ENCODE measurements around the gene XXYLT1. TPM values are rescaled to one million over a fixed set of nuclear protein-coding genes. Genes with fewer than 3 reads are reported as not detected.
A peak's percentile ranks its signal among the peaks of the same experiment; 100 is the strongest.

XXYLT1 gene
- total RNA-seq, 1 donor = 32.8 TPM

DNA sequence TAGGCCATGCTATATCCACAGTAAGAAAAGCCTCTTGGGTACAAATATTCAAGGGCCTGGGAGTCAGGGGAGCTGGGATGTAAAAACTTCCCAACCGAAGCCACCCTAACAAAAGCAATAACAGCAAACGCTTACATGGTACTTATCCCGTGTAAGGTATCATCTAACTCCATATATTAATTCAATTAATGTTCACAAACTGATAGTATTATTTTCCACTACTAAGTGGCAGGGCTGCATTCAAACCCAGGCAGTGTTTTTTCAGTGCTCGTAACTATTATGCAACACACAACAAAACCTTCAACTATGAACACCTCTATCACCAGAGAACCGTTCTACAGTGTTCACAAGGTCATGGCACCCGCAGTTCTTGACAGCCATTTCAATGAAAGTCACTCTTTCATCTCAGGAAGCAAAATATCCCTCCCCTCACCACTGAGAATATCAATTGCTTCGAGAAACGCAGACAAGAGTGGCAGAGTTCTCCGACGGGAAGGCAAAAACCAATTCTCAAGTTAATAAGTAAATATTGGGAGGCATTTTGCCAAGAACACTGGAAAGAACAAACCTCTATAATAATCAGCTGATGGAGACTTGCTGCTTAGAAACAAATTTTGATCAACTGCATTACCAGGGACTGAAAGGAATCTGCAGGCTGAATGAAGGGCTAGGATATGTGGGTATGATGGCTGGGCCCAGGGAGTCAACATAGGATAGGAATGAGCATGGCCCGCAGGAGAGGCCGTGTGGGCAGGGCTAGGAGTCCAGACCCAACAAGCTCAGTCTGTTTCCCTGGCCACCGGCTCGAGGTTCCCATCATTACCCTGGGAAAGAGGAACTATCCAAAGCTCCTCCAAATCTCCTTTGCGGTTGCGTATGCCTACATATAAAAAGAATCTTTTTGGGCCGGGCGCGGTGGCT, 72.3 kb downstream of the XXYLT1 start:
- DNase-seq (ENCODE audit: low read depth) = no peak
- TF ChIP-seq, protein P1, sequence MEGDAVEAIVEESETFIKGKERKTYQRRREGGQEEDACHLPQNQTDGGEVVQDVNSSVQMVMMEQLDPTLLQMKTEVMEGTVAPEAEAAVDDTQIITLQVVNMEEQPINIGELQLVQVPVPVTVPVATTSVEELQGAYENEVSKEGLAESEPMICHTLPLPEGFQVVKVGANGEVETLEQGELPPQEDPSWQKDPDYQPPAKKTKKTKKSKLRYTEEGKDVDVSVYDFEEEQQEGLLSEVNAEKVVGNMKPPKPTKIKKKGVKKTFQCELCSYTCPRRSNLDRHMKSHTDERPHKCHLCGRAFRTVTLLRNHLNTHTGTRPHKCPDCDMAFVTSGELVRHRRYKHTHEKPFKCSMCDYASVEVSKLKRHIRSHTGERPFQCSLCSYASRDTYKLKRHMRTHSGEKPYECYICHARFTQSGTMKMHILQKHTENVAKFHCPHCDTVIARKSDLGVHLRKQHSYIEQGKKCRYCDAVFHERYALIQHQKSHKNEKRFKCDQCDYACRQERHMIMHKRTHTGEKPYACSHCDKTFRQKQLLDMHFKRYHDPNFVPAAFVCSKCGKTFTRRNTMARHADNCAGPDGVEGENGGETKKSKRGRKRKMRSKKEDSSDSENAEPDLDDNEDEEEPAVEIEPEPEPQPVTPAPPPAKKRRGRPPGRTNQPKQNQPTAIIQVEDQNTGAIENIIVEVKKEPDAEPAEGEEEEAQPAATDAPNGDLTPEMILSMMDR (IDR thresholded peaks at IDR 0.05; ENCODE audit: insufficient read depth, low read depth, low read length) = no peak
- H3K4me3 ChIP-seq (ENCODE audit: low read depth, low read length) = no peak overlapping the region

DNA sequence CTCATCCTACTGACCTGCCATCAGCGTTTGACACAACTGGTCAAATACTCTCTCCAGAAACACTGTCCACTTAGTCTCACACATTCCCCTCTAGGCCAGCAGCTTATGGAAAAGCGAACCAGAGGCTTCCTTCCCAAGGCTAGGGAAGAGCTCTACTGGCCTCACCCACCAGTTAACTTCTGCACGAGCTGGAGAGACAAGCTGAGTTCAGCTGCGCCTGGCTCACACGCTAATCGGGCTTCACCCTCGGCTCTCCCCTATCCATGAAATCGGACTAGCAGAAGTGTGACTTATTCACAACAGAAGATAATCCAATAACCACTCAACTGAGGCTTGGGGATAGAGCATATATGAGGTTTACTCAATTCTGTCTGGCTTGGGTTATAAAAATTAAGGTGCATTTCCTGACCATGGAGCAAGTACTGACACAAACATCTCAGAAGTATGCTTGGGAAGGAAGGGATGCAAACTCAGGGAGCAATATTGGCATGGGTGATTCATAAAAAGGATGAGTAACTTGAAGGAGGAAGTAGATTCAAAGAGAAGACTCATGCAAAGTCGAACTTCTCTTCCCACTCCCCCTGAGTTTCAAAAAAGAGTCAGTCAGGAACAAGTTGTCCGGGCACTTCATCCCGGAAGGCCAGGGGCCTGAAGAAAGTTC, 73.1 kb downstream of the XXYLT1 start:
- H3K4me3 ChIP-seq (ENCODE audit: low read depth, low read length) = no peak overlapping the region
- DNase-seq (ENCODE audit: low read depth) = peak; percentile 48
- TF ChIP-seq, protein P1 (IDR thresholded peaks at IDR 0.05; ENCODE audit: insufficient read depth, low read depth, low read length) = no peak

DNA sequence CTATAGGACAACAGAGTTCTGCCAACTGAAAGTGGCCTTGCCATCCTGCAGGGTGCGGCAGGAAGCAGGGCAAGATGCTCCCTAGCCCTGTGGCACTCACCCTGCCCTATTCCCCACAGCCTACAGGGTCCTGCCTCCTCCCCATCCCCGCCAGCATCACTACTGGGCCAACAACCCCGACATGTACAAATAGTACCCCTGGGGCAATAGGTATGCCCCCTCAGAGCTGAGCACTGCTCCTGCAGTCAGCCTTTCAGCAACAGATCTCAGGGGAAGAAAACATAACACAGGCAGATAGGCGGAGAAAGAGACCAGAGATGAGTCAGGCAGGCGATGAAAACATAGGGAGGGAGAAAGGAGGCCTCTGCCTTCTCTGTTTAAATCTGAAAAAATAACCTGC, 74.7 kb downstream of the XXYLT1 start:
- H3K4me3 ChIP-seq (ENCODE audit: low read depth, low read length) = no peak overlapping the region
- TF ChIP-seq, protein P1 (IDR thresholded peaks at IDR 0.05; ENCODE audit: insufficient read depth, low read depth, low read length) = no peak
- peak; percentile 52 for DNase-seq (ENCODE audit: low read depth)

DNA sequence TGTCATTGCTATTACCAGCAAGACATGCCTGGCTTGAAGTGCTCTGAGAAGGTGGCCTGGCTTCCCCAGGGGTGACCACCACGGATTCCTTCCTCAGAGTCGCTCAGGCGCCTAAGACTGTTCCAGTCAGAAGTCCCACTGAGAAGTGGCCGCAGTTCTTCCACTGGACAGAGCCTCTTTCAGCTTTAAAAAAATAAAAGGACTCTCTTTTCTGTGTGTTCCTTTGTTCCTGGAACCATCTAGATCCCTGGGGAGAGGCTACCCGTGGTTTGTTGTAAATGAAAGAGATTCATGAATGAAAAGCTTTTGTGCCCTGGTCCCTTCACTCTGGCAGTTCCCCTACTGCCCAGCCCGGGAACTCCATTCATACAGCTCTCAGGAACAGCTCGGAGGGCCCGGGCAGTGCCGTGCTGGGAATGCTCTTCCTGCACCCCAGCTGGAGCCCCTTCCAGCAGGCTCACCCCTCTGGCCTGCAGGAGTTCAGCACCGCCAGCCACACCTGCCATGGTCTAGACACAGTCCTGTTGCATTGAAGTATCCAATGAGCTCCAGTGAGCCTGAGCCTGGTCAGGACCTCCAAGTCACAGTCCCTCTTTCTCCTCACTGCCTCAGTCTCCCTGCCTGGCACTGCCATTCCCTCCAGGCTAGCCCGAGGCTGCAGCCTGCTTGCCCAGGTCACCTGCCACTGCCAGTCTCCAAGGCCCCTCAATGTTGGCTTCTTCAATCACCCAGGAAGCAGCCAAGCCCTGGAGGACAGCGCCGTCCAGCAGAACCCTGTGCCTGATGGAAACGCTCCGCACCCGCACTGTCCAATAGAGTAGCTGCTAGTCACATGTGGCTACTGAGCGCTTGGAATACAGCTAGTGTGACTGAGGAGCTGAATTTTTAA, 75.4 kb downstream of the XXYLT1 start:
- H3K4me3 ChIP-seq (ENCODE audit: low read depth, low read length) = no peak overlapping the region
- TF ChIP-seq, protein P1 (IDR thresholded peaks at IDR 0.05; ENCODE audit: insufficient read depth, low read depth, low read length) = no peak
- DNase-seq (ENCODE audit: low read depth) = no peak

DNA sequence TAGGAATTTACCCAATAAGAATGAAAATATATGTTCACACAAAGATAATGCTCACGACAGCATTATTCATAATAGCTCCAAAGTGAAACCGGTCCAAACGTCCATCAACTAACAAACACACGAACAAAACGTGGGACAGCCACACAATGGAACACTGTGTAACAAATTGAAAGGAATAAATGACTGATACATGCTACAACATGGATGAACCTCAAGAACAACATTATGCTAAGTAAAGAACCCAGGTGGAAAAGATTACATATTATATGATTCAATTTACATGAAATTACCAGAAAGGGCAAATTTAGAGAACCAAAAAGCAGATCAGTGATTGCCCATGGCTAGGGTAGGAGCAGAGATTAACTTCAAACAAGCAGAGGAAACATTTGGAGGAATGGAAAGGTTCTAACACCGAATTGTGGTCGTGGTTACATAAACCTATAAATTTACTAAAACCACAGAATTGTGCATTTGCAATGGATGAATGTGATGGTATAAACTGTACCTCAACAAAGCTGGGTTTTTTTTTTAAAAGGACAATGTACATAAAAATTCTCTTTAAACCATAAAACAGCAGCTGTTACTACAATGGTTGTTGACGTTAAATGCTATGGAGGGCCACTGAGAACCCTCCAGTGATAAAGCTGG, 76.3 kb downstream of the XXYLT1 start:
- peak; percentile 53 for DNase-seq (ENCODE audit: low read depth)

More for the DNA sequence above, 76.3 kb downstream of the XXYLT1 start:
- TF ChIP-seq, protein P1 (IDR thresholded peaks at IDR 0.05; ENCODE audit: insufficient read depth, low read depth, low read length) = no peak
- no peak overlapping the region for H3K4me3 ChIP-seq (ENCODE audit: low read depth, low read length)

Measured in fibroblast of villous mesenchyme (primary cell).